ENCODE results near the gene SELPLG. TPM values are rescaled to one million over a fixed set of nuclear protein-coding genes. Genes with fewer than 3 reads are reported as not detected.

SELPLG gene
- total RNA-seq, 3 donors from 2014 or later (not counting 1 experiment from before 2014, with no cell fraction given): 179 to 201 (median 201) TPM

DNA sequence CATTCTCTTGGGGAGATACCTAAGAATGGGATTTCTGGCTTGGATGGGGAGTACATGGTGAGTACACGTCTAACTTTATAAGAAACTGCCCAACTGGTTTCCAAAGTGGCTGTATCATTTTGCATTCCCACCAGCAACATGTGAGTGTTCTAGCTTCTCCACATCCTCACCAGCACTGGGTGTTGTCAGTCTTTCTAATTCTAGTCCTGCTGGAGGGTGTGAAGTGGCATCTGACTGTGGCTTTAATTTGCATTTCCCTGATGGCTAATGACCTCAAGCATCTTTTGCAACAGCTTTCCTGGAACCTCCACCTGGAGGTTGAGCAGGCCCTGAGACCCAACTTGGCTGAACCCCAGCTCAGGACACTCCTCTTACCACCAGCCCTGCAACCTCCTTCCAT is 17.8 kb downstream of the SELPLG start:
- H3K27ac ChIP-seq (ENCODE audit: low read length): no peak overlapping the region
- WGBS (ENCODE audit: insufficient coverage): 100% methylated on average over 1 of the region's 1 CpG
- H3K27ac Mint-ChIP-seq: peak overlapping the region; percentile 92 to 100
- H3K4me3 Mint-ChIP-seq: no peak overlapping the region
- intact Hi-C loops (cut with micrococcal nuclease): loop anchor here (5.0 kb wide), 1 partner anchor 116 kb away; the partner anchor contains the start of gene CORO1C
- TF ChIP-seq, protein P1, sequence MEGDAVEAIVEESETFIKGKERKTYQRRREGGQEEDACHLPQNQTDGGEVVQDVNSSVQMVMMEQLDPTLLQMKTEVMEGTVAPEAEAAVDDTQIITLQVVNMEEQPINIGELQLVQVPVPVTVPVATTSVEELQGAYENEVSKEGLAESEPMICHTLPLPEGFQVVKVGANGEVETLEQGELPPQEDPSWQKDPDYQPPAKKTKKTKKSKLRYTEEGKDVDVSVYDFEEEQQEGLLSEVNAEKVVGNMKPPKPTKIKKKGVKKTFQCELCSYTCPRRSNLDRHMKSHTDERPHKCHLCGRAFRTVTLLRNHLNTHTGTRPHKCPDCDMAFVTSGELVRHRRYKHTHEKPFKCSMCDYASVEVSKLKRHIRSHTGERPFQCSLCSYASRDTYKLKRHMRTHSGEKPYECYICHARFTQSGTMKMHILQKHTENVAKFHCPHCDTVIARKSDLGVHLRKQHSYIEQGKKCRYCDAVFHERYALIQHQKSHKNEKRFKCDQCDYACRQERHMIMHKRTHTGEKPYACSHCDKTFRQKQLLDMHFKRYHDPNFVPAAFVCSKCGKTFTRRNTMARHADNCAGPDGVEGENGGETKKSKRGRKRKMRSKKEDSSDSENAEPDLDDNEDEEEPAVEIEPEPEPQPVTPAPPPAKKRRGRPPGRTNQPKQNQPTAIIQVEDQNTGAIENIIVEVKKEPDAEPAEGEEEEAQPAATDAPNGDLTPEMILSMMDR (IDR thresholded peaks at IDR 0.05): no peak
- no peak overlapping the region for H3K4me3 ChIP-seq (ENCODE audit: low read length)
- H3K36me3 ChIP-seq (ENCODE audit: control insufficient read depth, insufficient read depth, low read length): peaks cover 12% of the 10 kb centered on the region
- H3K4me1 ChIP-seq (ENCODE audit: control insufficient read depth, insufficient read depth, low read length): peaks cover 38% of the 10 kb centered on the region
- H3K27me3 ChIP-seq (ENCODE audit: control insufficient read depth, insufficient read depth, low read length): no peaks in the 10 kb centered on the region
- peaks cover 5% of the 10 kb centered on the region for H3K9me3 ChIP-seq (ENCODE audit: control insufficient read depth, insufficient read depth, low read length)
- no peaks in the 10 kb centered on the region for H3K36me3 Mint-ChIP-seq
- H3K4me1 Mint-ChIP-seq: peaks cover 56 to 59% of the 10 kb centered on the region in 2 donors
- no peaks in the 10 kb centered on the region for H3K27me3 Mint-ChIP-seq (ENCODE audit: low read depth in 2 of 2)
- DNase-seq (no peak), ATAC-seq (no peak)
- peaks cover 0 to 4% of the 10 kb centered on the region in 2 donors for H3K9me3 Mint-ChIP-seq

DNA sequence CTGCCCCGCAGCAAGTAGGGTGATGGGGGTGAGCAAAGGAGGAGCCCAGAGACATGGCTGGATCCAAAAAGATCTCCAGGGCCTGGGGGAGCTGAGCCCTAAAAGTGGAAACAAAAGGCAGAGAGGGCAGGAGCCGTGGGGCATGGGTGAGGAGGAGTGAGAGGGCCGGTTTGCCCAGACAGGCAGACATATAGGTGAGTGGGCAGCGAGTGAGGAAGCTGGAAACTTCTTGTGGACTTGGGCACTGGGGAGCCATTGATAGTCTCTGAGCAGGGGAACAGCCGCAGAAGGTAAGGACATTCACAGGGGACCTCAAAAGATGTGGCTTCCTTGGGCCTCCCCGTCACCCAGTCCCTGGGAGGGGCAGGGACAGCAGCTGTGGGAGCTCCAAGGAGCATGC is 19.1 kb downstream of the SELPLG start:
- 94% methylated on average over 6 of the region's 6 CpGs for WGBS (ENCODE audit: insufficient coverage)
- Histone ChIP-seq H3K4me3 (ENCODE audit: low read length) (no peak overlapping the region), H3K27me3 (ENCODE audit: control insufficient read depth, insufficient read depth, low read length) (no peaks in the 10 kb centered on the region), H3K9me3 (ENCODE audit: control insufficient read depth, insufficient read depth, low read length) (peaks cover 5% of the 10 kb centered on the region), H3K36me3 (ENCODE audit: control insufficient read depth, insufficient read depth, low read length) (peaks cover 1% of the 10 kb centered on the region), H3K27ac (ENCODE audit: low read length) (no peak overlapping the region), H3K4me1 (ENCODE audit: control insufficient read depth, insufficient read depth, low read length) (peaks cover 32% of the 10 kb centered on the region)
- DNase-seq (no peak), ATAC-seq (no peak)
- Mint-ChIP-seq H3K27ac (peak overlapping the region; percentile 92 to 100), H3K9me3 (peaks cover 0 to 4% of the 10 kb centered on the region in 2 donors), H3K27me3 (ENCODE audit: low read depth in 2 of 2) (no peaks in the 10 kb centered on the region), H3K4me1 (peaks cover 49 to 50% of the 10 kb centered on the region in 2 donors), H3K36me3 (no peaks in the 10 kb centered on the region), H3K4me3 (no peak overlapping the region)
- TF ChIP-seq, protein P1 (IDR thresholded peaks at IDR 0.05): no peak
- intact Hi-C loops (cut with micrococcal nuclease): loop anchor here (5.0 kb wide), 2 partner anchors 33 to 118 kb away; partner anchors contain the start of gene CORO1C

DNA sequence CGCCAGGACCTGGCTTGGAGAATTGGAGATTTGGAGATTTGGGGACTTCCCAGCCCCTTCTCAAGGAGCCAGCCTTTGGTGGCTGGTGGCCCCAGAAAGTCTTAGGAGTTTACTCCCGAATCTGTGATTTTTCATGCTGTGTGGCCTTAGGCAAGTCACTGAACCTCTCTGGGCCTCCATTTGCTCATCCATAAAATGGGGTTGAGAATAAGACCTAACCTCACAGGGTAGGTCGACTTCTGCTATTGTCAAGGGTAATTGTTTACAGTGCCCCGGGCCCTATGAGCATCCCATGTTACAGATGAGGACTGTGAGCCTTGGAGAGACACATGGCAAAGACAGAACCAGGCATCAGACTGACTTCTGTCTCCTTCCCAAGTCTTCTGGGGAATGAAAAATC is 19.7 kb downstream of the SELPLG start:
- no peaks in the 10 kb centered on the region for H3K36me3 ChIP-seq (ENCODE audit: control insufficient read depth, insufficient read depth, low read length)
- H3K4me3 ChIP-seq (ENCODE audit: low read length): no peak overlapping the region
- Mint-ChIP-seq H3K4me3 (no peak overlapping the region), H3K4me1 (peaks cover 44 to 45% of the 10 kb centered on the region in 2 donors), H3K27me3 (ENCODE audit: low read depth in 2 of 2) (no peaks in the 10 kb centered on the region), H3K27ac (peak overlapping the region; percentile 92 to 100), H3K9me3 (peaks cover 0 to 4% of the 10 kb centered on the region in 2 donors), H3K36me3 (no peaks in the 10 kb centered on the region)
- no peak overlapping the region for H3K27ac ChIP-seq (ENCODE audit: low read length)
- DNase-seq: no peak
- ATAC-seq: no peak
- no peaks in the 10 kb centered on the region for H3K27me3 ChIP-seq (ENCODE audit: control insufficient read depth, insufficient read depth, low read length)
- TF ChIP-seq, protein P1 (IDR thresholded peaks at IDR 0.05): no peak
- WGBS (ENCODE audit: insufficient coverage): 92% methylated on average over 4 of the region's 4 CpGs
- peaks cover 32% of the 10 kb centered on the region for H3K4me1 ChIP-seq (ENCODE audit: control insufficient read depth, insufficient read depth, low read length)
- H3K9me3 ChIP-seq (ENCODE audit: control insufficient read depth, insufficient read depth, low read length): peaks cover 5% of the 10 kb centered on the region
- intact Hi-C loops (cut with micrococcal nuclease): loop anchor here (5.0 kb wide), 1 partner anchor 33 kb away; no protein-coding TSS in a partner anchor

DNA sequence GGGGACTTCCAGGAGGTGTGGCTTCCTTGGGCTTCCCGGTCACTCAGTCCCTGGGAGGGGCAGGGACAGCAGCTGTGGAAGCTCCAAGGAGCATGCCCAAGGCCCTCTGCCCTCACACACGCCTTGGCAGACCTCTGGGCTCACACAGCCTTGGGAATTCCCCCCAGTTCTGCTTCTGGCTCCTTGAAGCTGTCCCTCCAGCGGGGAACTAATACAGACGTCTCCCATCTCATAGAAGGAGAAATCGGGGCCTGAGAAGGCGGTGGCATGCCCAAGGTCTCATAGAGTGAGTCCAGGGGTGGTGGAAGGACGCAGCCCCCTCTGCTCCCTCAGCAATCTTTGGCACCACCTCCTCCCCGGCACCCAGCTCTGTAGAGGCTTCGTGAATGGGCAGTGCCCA is 20.1 kb downstream of the SELPLG start:
- TF ChIP-seq, protein P1 (IDR thresholded peaks at IDR 0.05): no peak
- no peak overlapping the region for H3K4me3 ChIP-seq (ENCODE audit: low read length)
- DNase-seq (no peak), ATAC-seq (no peak)
- H3K27ac ChIP-seq (ENCODE audit: low read length): no peak overlapping the region
- Mint-ChIP-seq H3K36me3 (no peaks in the 10 kb centered on the region), H3K27ac (peak overlapping the region in 1 of 2 donors; percentile 92), H3K4me3 (no peak overlapping the region), H3K27me3 (ENCODE audit: low read depth in 2 of 2) (peaks cover 0 to 1% of the 10 kb centered on the region in 2 donors), H3K9me3 (peaks cover 0 to 4% of the 10 kb centered on the region in 2 donors), H3K4me1 (peaks cover 39 to 40% of the 10 kb centered on the region in 2 donors)
- intact Hi-C loops (cut with micrococcal nuclease): loop anchor here (5.0 kb wide), 1 partner anchor 34 kb away; no protein-coding TSS in a partner anchor
- WGBS (ENCODE audit: insufficient coverage): 72% methylated on average over 8 of the region's 9 CpGs
- no peaks in the 10 kb centered on the region for H3K36me3 ChIP-seq (ENCODE audit: control insufficient read depth, insufficient read depth, low read length)
- H3K9me3 ChIP-seq (ENCODE audit: control insufficient read depth, insufficient read depth, low read length): peaks cover 5% of the 10 kb centered on the region
- H3K4me1 ChIP-seq (ENCODE audit: control insufficient read depth, insufficient read depth, low read length): peaks cover 29% of the 10 kb centered on the region
- H3K27me3 ChIP-seq (ENCODE audit: control insufficient read depth, insufficient read depth, low read length): no peaks in the 10 kb centered on the region
